GM12878 (cell line): ENCODE data around the gene FAM237B. TPM values are rescaled to one million over a fixed set of nuclear protein-coding genes. Genes with fewer than 3 reads are reported as not detected.

ENCODE experiments used
- ATAC-seq: fragments of 200-7000 bp; cut with Tn5 transposase; 3 replicates; pipeline ENCODE4 v1.9.1; 2020; ENCODE audit warnings: mild to moderate bottlenecking, moderate library complexity
- BruUV-seq: library from RNA; stranded (reverse); fragments of 400-500 nt; replicated peaks from 2 replicates; lab custom pipeline; 2021; lab: Mats Ljungman, UMichigan
- CTCF ChIA-PET: fragments of 300-600 bp; sonication (Branson Sonifier 250); formaldehyde crosslinking; extraction: SDS; loops from one replicate; lab custom pipeline; 2021; ENCODE audit warnings: inconsistent platforms; lab: Yijun Ruan, JAX
- POLR2A ChIA-PET: fragments of 350-600 bp; formaldehyde crosslinking; extraction: SDS; loops from one replicate; lab custom pipeline; 2021; ENCODE audit warnings: inconsistent platforms; lab: Charles Lee
- RAD21 ChIA-PET: fragments of 300-600 bp; sonication (Branson Sonifier 250); formaldehyde crosslinking; loops from one replicate; lab custom pipeline; 2023; ENCODE audit warnings: antibody characterized with exemption; ENCODE audit not compliant: unreplicated experiment; lab: Charles Lee
- SMC1A ChIA-PET: fragments of 300-600 bp; sonication (Branson Sonifier 250); formaldehyde crosslinking; loops from one replicate; lab custom pipeline; 2023; ENCODE audit not compliant: unreplicated experiment, uncharacterized antibody; lab: Charles Lee
- DNase-seq: peaks from one replicate; pipeline ENCODE4 v3.0.0-alpha.2; 2011; ENCODE audit warnings: low read depth, low spot score
- FAIRE-seq: peaks from 3 replicates; lab custom pipeline; 2011; peaks lifted over from hg19 to GRCh38; lab: Jason Lieb, UNC
- H2AFZ ChIP-seq: 2 replicates; pipeline ENCODE4 v1.6.0; 2011; ENCODE audit warnings: low read depth, low read length, control low read depth; ENCODE audit not compliant: control insufficient read depth
- H3K27ac ChIP-seq: 2 replicates; pipeline ENCODE4 v1.5.1; 2011; ENCODE audit warnings: control low read depth; ENCODE audit not compliant: control insufficient read depth, insufficient read depth
- H3K27me3 ChIP-seq, 2 experiments: replicated peaks in 1 of 2; 2 replicates each; pipeline versions ENCODE4 v1.6.0 to v1.6.1; 2011; ENCODE audit warnings: low read length in 1 of 2; ENCODE audit not compliant: control insufficient read depth in 2 of 2, insufficient read depth in 2 of 2
- H3K36me3 ChIP-seq, 2 experiments: 2 replicates each; pipeline ENCODE4 v1.5.1; 2011; ENCODE audit warnings: low read length in 1 of 2; ENCODE audit not compliant: control insufficient read depth in 2 of 2, insufficient read depth in 2 of 2
- H3K4me1 ChIP-seq: 2 replicates; pipeline ENCODE4 v1.6.1; 2011; ENCODE audit warnings: mild to moderate bottlenecking, low read length, moderate library complexity, mixed read lengths; ENCODE audit not compliant: control insufficient read depth, insufficient read depth
- H3K4me2 ChIP-seq: 2 replicates; pipeline ENCODE4 v1.6.0; 2011; ENCODE audit warnings: control low read depth; ENCODE audit not compliant: control insufficient read depth, insufficient read depth
- H3K4me3 ChIP-seq: fragments of 200-600 bp; sonication (generic); 2 replicates; pipeline ENCODE4 v1.5.1; 2016
- H3K79me2 ChIP-seq: 2 replicates; pipeline ENCODE4 v1.6.0; 2011; ENCODE audit warnings: low read length; ENCODE audit not compliant: control insufficient read depth, insufficient read depth
- H3K9ac ChIP-seq: 2 replicates; pipeline ENCODE4 v1.8.0; 2011; ENCODE audit warnings: low read length, control low read depth, mixed read lengths; ENCODE audit not compliant: control insufficient read depth, insufficient read depth
- H3K9me3 ChIP-seq: replicated peaks from 3 replicates; pipeline ENCODE4 v1.5.1; 2011; ENCODE audit warnings: mild to moderate bottlenecking, low read length; ENCODE audit not compliant: control insufficient read depth, insufficient read depth
- H4K20me1 ChIP-seq: 2 replicates; pipeline ENCODE4 v1.6.0; 2011; ENCODE audit not compliant: control insufficient read depth, insufficient read depth
- CUX1 ChIP-seq: IDR thresholded peaks from 2 replicates; pipeline ENCODE4 v1.6.1; 2012; ENCODE audit warnings: improper control_type of control experiment, low read depth, low read length; ENCODE audit not compliant: insufficient replicate concordance
- DPF2 ChIP-seq: fragments of 450-650 bp; IDR thresholded peaks from 2 replicates; pipeline ENCODE4 v1.6.1; 2017; ENCODE audit warnings: mild to moderate bottlenecking
- FOXM1 ChIP-seq: IDR thresholded peaks from 2 replicates; pipeline ENCODE4 v1.6.1; 2012; ENCODE audit warnings: low read depth, mild to moderate bottlenecking, inconsistent platforms, low read length, moderate library complexity
- IKZF2 ChIP-seq, 2 experiments: fragments of 450-650 bp; IDR thresholded peaks; 2 replicates each; pipeline ENCODE4 v1.6.1; 2017; ENCODE audit warnings: mild to moderate bottlenecking in 2 of 2, moderate library complexity in 2 of 2
- KAT2A ChIP-seq: conservative IDR thresholded peaks from 2 replicates; pipeline ENCODE4 v1.6.1; 2011; ENCODE audit warnings: low read depth, low read length; ENCODE audit not compliant: control insufficient read depth
- WGBS: methylation state at CpG from one replicate; pipeline ENCODE4 v1.1.6; 2016; ENCODE audit warnings: low lambda C conversion rate; ENCODE audit not compliant: insufficient replicate concordance, insufficient coverage; ENCODE audit errors: missing lambda C conversion rate; 5-methylcytosine and 5-hydroxymethylcytosine counted together
- in situ Hi-C: fragments of 300-500 bp; cut with MboI; formaldehyde crosslinking; loops from 9 replicates; pipeline ENCODE4 v1.14.3; 2018; ENCODE audit warnings: mixed read lengths
- intact Hi-C: fragments of 100-400 bp; cut with micrococcal nuclease; formaldehyde crosslinking; loops from one replicate; pipeline ENCODE4 v1.14.2; 2022; ENCODE audit not compliant: unreplicated experiment
- polyA plus RNA-seq, 11 experiments: library from polyadenylated mRNA; depleted of rRNA in 4 of 11; unstranded in 6 of 11; stranded (reverse) in 5 of 11; fragments of >200 nt; fragmentation: Nextera tagmentation in 4 of 11; fragmentation: Illumina TruSeq in 1 of 11; extraction: Ambion mirVana in 4 of 11; extraction: Trizol in 1 of 11; gene quantifications; 1 replicate in 1 of 11; 2 replicates in 10 of 11; pipeline versions ENCODE4 v1.2.1 to v1.2.3, GENCODE V29; 2011 to 2016; ENCODE audit warnings: inconsistent platforms in 2 of 11, missing spikeins in 2 of 11, low read depth in 1 of 11
- total RNA-seq, 4 experiments: library from RNA; depleted of rRNA in 3 of 4; stranded (reverse); fragments of >200 nt in 3 of 4; fragmentation: Illumina TruSeq in 1 of 4; extraction: Trizol in 1 of 4; gene quantifications; 2 replicates each; pipeline versions ENCODE4 v1.2.1 to v1.2.3, GENCODE V29; 2013 to 2021

FAM237B gene
- total and polyA plus RNA-seq, 10 of the 15 experiments (the other 5 are each of a cell fraction or from before 2014, with no cell fraction given), result not detected

DNA sequence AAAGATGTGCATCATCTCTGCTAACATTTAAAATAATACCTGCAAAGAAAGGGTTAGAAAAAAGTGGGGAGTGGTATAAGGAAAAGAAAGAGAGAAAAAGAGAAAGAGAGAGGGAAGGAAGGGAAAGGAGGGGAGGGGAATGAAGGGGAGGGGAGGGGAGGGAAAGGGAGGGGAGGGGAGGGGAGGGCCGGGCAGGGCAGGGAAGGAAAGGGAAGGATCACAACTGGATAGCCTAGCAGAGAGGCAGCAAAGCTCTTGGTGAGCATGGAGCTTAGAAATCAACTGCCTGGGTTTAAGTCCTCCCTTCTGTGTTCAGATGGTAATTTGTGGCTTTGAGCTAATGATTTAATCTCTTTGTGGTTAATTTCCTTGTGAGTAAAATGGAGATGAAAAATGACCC lies 5.4 kb upstream of the FAM237B start:
- POLR2A ChIA-PET, result no interaction called here
- intact Hi-C loops, result no loop called here
- Histone ChIP-seq H4K20me1 (no peaks in the 10 kb centered on the region), H2AFZ (no peak overlapping the region), H3K79me2 (no peaks in the 10 kb centered on the region), H3K9ac (no peak overlapping the region), H3K9me3 (no peaks in the 10 kb centered on the region), H3K4me1 (no peaks in the 10 kb centered on the region), H3K27me3 (peaks cover 3 to 4% of the 10 kb centered on the region in 2 experiments; a peak in 3 of 4 replicates), H3K36me3 (no peaks in the 10 kb centered on the region), H3K4me3 (no peak overlapping the region), H3K4me2 (no peak overlapping the region), H3K27ac (no peak overlapping the region)
- ATAC-seq (no peak), DNase-seq (no peak), FAIRE-seq (no peak)
- RAD21 ChIA-PET, result no interaction called here
- TF ChIP-seq FOXM1 (no peak), CUX1 (no peak), DPF2 (no peak), KAT2A (no peak), IKZF2 (IDR thresholded peaks at IDR 0.05) (no peak)
- SMC1A ChIA-PET, result interaction anchor here (1.4 kb wide), 1 partner anchor 9 kb away, joined by 3 read pairs; no protein-coding TSS in a partner anchor
- in situ Hi-C loops, result no loop called here
- BruUV-seq, result no TSS peak
- 14% methylated on average over 1 of the region's 1 CpG for WGBS
- CTCF ChIA-PET, result no interaction called here
